Ishikawa (cell line): ENCODE measurements around the gene BMF.

ENCODE experiments used
- CEBPB ChIP-seq: IDR thresholded peaks from 2 replicates; pipeline ENCODE4 v1.6.1; 2012
- CREB1 ChIP-seq: IDR thresholded peaks from 2 replicates; pipeline ENCODE4 v1.6.1; 2012; ENCODE audit warnings: low read depth
- EGR1 ChIP-seq: IDR thresholded peaks from 2 replicates; pipeline ENCODE4 v1.6.1; 2012
- EP300 ChIP-seq: IDR thresholded peaks from 2 replicates; pipeline ENCODE4 v1.6.1; 2012; ENCODE audit warnings: borderline replicate concordance
- FOXM1 ChIP-seq: IDR thresholded peaks from 2 replicates; pipeline ENCODE4 v1.6.1; 2012; ENCODE audit warnings: low read depth, borderline replicate concordance
- NFIC ChIP-seq: IDR thresholded peaks from 2 replicates; pipeline ENCODE4 v1.6.1; 2012
- RAD21 ChIP-seq: IDR thresholded peaks from 2 replicates; pipeline ENCODE4 v1.6.1; 2012; ENCODE audit warnings: low read depth
- TAF1 ChIP-seq: IDR thresholded peaks from 2 replicates; pipeline ENCODE4 v1.6.1; 2012; ENCODE audit warnings: low read depth, mild to moderate bottlenecking
- TCF12 ChIP-seq: IDR thresholded peaks from 2 replicates; pipeline ENCODE4 v1.6.1; 2012; ENCODE audit warnings: low read depth
- TEAD4 ChIP-seq: IDR thresholded peaks from 2 replicates; pipeline ENCODE4 v1.6.1; 2012
- YY1 ChIP-seq: IDR thresholded peaks from 2 replicates; pipeline ENCODE4 v1.6.1; 2012; ENCODE audit warnings: low read depth
- ZBTB7A ChIP-seq: IDR thresholded peaks from 2 replicates; pipeline ENCODE4 v1.6.1; 2012; ENCODE audit warnings: low read depth
- TF ChIP-seq, protein P1 (sequence below): IDR thresholded peaks from 2 replicates; pipeline ENCODE4 v1.6.1; 2012
- TF ChIP-seq, protein P2 (sequence below): IDR thresholded peaks from 2 replicates; pipeline ENCODE4 v1.6.1; 2012; ENCODE audit warnings: low read depth, mild to moderate bottlenecking
- TF ChIP-seq, protein P3 (sequence below): IDR thresholded peaks from 2 replicates; pipeline ENCODE4 v1.6.1; 2012

Gene BMF

DNA sequence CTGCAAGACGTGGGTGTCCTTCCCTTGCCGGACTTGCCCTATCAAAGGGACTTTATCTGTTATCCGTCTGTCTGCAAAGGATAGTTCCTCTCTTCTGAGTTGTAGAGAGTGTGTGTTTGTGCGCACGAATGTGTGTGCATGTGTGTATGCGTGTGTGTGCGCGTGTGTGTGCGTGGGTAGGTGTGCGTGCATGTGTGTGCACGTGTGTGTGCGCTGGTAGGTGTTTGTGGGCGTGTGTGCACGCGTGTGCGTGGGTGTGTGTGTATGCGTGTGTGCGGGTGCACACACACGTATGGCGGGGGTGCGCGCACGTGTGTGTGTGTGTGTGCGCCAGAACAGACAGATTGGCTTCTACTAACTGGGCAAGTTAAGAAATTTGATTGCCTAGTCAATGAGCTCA, 4.1 kb upstream of the BMF start:
- TF ChIP-seq, protein P1, sequence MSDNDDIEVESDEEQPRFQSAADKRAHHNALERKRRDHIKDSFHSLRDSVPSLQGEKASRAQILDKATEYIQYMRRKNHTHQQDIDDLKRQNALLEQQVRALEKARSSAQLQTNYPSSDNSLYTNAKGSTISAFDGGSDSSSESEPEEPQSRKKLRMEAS: no peak
- no peak for TF ChIP-seq RAD21
- no peak for TF ChIP-seq CEBPB
- TF ChIP-seq, protein P2, sequence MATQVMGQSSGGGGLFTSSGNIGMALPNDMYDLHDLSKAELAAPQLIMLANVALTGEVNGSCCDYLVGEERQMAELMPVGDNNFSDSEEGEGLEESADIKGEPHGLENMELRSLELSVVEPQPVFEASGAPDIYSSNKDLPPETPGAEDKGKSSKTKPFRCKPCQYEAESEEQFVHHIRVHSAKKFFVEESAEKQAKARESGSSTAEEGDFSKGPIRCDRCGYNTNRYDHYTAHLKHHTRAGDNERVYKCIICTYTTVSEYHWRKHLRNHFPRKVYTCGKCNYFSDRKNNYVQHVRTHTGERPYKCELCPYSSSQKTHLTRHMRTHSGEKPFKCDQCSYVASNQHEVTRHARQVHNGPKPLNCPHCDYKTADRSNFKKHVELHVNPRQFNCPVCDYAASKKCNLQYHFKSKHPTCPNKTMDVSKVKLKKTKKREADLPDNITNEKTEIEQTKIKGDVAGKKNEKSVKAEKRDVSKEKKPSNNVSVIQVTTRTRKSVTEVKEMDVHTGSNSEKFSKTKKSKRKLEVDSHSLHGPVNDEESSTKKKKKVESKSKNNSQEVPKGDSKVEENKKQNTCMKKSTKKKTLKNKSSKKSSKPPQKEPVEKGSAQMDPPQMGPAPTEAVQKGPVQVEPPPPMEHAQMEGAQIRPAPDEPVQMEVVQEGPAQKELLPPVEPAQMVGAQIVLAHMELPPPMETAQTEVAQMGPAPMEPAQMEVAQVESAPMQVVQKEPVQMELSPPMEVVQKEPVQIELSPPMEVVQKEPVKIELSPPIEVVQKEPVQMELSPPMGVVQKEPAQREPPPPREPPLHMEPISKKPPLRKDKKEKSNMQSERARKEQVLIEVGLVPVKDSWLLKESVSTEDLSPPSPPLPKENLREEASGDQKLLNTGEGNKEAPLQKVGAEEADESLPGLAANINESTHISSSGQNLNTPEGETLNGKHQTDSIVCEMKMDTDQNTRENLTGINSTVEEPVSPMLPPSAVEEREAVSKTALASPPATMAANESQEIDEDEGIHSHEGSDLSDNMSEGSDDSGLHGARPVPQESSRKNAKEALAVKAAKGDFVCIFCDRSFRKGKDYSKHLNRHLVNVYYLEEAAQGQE: no peak
- TF ChIP-seq TCF12: no peak
- no peak for TF ChIP-seq ZBTB7A
- no peak for TF ChIP-seq CREB1
- TF ChIP-seq TEAD4: no peak

DNA sequence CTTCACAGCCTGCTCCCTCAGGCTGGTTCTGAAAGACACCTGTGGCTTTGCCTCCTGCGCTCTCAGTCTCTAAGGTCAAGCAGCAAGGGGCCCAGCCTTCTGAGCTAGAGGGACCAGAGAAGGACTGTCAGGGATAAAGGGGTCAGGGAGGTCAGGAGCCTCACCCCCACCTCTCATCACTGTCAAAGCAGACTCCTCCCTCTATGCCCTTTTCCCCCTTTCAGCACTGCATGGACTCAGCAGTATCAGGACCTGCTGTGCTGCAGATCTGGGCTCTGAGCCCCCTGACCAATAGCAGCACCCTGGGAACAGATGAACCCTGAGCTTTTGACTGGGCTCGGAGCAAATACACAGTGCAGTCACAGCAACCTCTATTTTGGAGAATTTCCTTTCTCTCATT, 3.2 kb upstream of the BMF start:
- no peak for TF ChIP-seq EGR1
- TF ChIP-seq, protein P2: no peak
- no peak for TF ChIP-seq RAD21
- TF ChIP-seq EP300: no peak
- no peak for TF ChIP-seq YY1
- TF ChIP-seq NFIC: no peak
- no peak for TF ChIP-seq CEBPB
- TF ChIP-seq TAF1: no peak
- TF ChIP-seq, protein P1: no peak
- no peak for TF ChIP-seq FOXM1
- TF ChIP-seq, protein P3, sequence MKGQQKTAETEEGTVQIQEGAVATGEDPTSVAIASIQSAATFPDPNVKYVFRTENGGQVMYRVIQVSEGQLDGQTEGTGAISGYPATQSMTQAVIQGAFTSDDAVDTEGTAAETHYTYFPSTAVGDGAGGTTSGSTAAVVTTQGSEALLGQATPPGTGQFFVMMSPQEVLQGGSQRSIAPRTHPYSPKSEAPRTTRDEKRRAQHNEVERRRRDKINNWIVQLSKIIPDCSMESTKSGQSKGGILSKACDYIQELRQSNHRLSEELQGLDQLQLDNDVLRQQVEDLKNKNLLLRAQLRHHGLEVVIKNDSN: no peak
- TF ChIP-seq CREB1: no peak
- TF ChIP-seq ZBTB7A: no peak
- TF ChIP-seq TCF12: no peak

DNA sequence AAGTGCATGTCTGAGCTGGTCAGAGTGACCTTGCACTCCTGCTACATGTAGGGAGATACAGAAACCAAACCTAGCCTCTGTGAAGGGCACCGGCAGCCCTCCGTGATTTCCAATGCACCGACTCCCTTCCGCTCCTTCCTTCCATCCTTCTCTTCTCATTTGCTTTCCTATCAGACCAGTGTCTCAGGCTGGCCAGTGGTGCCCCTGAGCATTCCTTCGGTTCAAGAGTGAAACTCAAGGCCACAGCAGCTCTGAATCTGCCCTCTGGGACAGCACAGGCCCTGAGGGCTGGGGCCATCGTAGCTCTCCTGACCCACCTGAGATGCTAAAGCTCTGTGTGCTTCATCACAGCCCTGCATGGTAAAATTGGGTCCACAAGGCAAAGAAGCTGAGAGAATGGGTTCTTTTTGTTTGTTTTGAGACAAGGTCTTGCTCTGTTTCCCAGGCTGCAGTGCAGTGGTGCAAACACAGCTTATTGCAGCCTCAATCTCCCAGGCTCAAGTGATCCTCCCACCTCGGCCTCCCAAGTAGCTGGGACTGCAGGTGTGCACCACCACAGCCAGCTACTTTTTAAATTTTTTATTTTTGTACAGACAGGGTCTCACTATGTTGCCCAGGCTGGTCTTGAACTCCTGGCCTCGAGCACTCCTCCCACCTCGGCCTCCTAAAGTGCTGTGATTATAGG, 2.3 kb upstream of the BMF start:
- no peak for TF ChIP-seq TCF12
- no peak for TF ChIP-seq CREB1
- TF ChIP-seq TAF1: no peak
- no peak for TF ChIP-seq CEBPB
- no peak for TF ChIP-seq FOXM1
- no peak for TF ChIP-seq YY1
- TF ChIP-seq, protein P2: no peak
- TF ChIP-seq, protein P1: no peak
- TF ChIP-seq ZBTB7A: no peak
- TF ChIP-seq, protein P3: no peak
- TF ChIP-seq TEAD4: no peak
- TF ChIP-seq EGR1: no peak
- no peak for TF ChIP-seq RAD21
- TF ChIP-seq EP300: no peak
- no peak for TF ChIP-seq NFIC

DNA sequence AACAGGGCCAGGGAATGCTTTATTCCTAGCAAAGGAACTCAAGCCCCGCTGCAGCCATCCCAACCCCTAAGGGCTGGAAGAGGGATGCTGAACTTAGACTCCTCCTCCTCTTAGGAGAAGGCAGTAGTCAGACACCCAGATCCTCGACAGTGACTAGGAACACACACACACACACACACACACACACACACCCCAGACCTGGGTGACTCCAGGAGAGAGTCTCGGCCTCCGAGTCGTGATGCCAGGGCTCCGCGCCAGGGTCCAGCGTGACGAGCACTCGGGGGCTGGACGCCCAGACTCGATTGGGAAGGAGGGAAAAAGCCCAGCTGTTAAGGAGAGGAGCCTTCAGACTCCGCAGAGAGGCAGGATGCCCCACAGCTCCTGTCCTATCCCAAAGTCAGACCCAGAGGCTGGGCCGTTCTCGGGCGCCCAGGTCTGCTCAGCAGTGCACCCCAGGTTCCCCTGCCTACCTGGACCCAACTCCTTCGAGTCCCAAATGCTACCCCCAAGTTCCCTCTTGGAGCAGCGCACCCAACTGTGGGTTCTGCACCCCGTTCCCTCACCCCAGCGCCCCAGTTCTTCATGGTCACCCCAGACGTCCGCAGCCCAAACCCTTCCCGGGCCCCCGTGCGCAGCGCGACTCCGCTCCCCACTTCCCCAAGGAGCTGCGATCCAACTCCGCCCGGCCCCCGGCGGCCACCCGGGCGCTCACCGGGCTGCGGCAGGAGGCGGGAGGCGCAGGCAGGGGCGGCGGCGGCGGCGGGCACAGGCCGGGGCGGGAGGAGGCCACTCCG, 421 bp downstream of the BMF start:
- TF ChIP-seq, protein P1: no peak
- TF ChIP-seq YY1 (no peak), EP300 (no peak), TEAD4 (no peak), TAF1 (no peak), ZBTB7A (no peak), RAD21 (no peak), EGR1 (no peak), CREB1 (no peak), TCF12 (no peak), NFIC (no peak)
- TF ChIP-seq, protein P2: no peak
- TF ChIP-seq, protein P3: no peak
